Sigmoid colon (tissue), 7 donors: ENCODE results near the gene RIN1. TPM values are rescaled to one million over a fixed set of nuclear protein-coding genes. Genes with fewer than 3 reads are reported as not detected.
A peak's percentile ranks its signal among the peaks of the same experiment; 100 is the strongest.

ENCODE experiments used
- DNase-seq: peaks from one replicate; pipeline ENCODE4 v3.0.0-alpha.2; 2019
- H3K27ac ChIP-seq, 4 donors: fragments of 200-600 bp; sonication (generic); one replicate each; pipeline ENCODE4 v1.5.1; 2016 to 2019; ENCODE audit warnings: mild to moderate bottlenecking in 1 of 4
- H3K27me3 ChIP-seq, 3 donors: fragments of 200-600 bp; sonication (generic); one replicate each; pipeline ENCODE4 v1.5.1; 2019; ENCODE audit warnings: mild to moderate bottlenecking in 1 of 3
- H3K36me3 ChIP-seq, 4 donors: fragments of 200-600 bp; sonication (generic); one replicate each; pipeline ENCODE4 v1.5.1; 2016 to 2019
- H3K4me1 ChIP-seq, 4 donors: fragments of 200-600 bp; sonication (generic); one replicate each; pipeline ENCODE4 v1.5.1; 2017 to 2019
- H3K4me3 ChIP-seq, 4 donors: fragments of 200-600 bp; sonication (generic); one replicate each; pipeline ENCODE4 v1.5.1; 2017 to 2019; ENCODE audit warnings: mild to moderate bottlenecking in 2 of 4, moderate library complexity in 1 of 4
- H3K9me3 ChIP-seq, 4 donors: fragments of 200-600 bp in 3 of 4; sonication (generic) in 3 of 4; one replicate each; pipeline versions ENCODE4 v1.5.1 to v1.6.1; 2013 to 2019
- CTCF ChIP-seq, 4 experiments: fragments of 450-650 bp in 3 of 4; fragments of 200-600 bp in 1 of 4; IDR thresholded peaks; one replicate each; pipeline ENCODE4 v1.5.1; 2016 to 2019; ENCODE audit warnings: antibody characterized with exemption in 4 of 4, mild to moderate bottlenecking in 3 of 4, moderate library complexity in 2 of 4
- EP300 ChIP-seq, 4 donors: sonication (generic); formaldehyde crosslinking; IDR thresholded peaks; one replicate each; pipeline ENCODE4 v1.6.1; 2017; ENCODE audit warnings: antibody characterized with exemption in 4 of 4
- POLR2A ChIP-seq, 2 donors: fragments of 450-650 bp; IDR thresholded peaks; one replicate each; pipeline ENCODE4 v1.6.1; 2016; ENCODE audit warnings: antibody characterized with exemption in 2 of 2, mild to moderate bottlenecking in 2 of 2, moderate library complexity in 2 of 2
- POLR2AphosphoS5 ChIP-seq, 4 donors: sonication (generic); formaldehyde crosslinking; IDR thresholded peaks; one replicate each; pipeline ENCODE4 v1.6.1; 2017; ENCODE audit warnings: antibody characterized with exemption in 4 of 4
- WGBS, 2 donors: extraction: QIAGEN DNeasy Blood & Tissue Kit; methylation state at CpG; one replicate each; pipeline ENCODE4 v1.1.7; 2013; 5-methylcytosine and 5-hydroxymethylcytosine counted together
- intact Hi-C: fragments of 100-400 bp; cut with DNase I; formaldehyde crosslinking; loops from one replicate; pipeline ENCODE4 v1.15.1; 2023
- polyA plus RNA-seq, 3 donors: library from polyadenylated mRNA; stranded (reverse); fragments of 200-250 nt; gene quantifications; one replicate each; pipeline ENCODE4 v1.2.3, GENCODE V29; 2013
- total RNA-seq, 4 donors: library from RNA; depleted of rRNA; stranded (reverse); fragments of >200 nt; gene quantifications; one replicate each; pipeline ENCODE4 v1.1.0, GENCODE V29; 2016
- donor health status: healthy with polysubstance abuse.
- donor health status: Bipolar disorder and iron deficiency.
- donor health status: healthy.

Gene RIN1
- total and polyA plus RNA-seq, 7 donors = 0.68 to 10.2 (median 2.9) TPM

- Histone ChIP-seq H3K27ac (peak within 1 kb of the TSS; percentile 90 to 96 (median 94)), H3K36me3 (peaks cover 0 to 8% (median 0%) of the 10 kb centered on the region in 4 donors), H3K9me3 (no peaks in the 10 kb centered on the region), H3K27me3 (peaks cover 27 to 29% (median 29%) of the 10 kb centered on the region in 3 donors), H3K4me3 (peak within 1 kb of the TSS; percentile 74 to 80 (median 77)), H3K4me1 (peaks cover 0 to 41% (median 32%) of the 10 kb centered on the region in 4 donors)
- peak; percentile 94 to 98 (median 98) for TF ChIP-seq POLR2AphosphoS5 (IDR thresholded peaks at IDR 0.05)
- TF ChIP-seq CTCF (IDR thresholded peaks at IDR 0.05) = no peak
- TF ChIP-seq POLR2A (IDR thresholded peaks at IDR 0.05) = peak; percentile 74 to 81
- intact Hi-C loops = no loop called here
- 0 to 1% methylated on average over 87 of the region's 87 CpGs for WGBS, 2 donors
- DNase-seq = peak; percentile 100
These were observed 47.3 kb downstream of the RIN1 start, which contains the start of gene YIF1A for GRCh38 chr11:66288671-66289547. TSS of gene YIF1A (minus strand) at chr11:66289143. CDS start at chr11:66288985, 158 bp downstream.

- Histone ChIP-seq H3K27ac (peak overlapping the region; percentile 90 to 96 (median 94)), H3K36me3 (peaks cover 0 to 8% (median 0%) of the 10 kb centered on the region in 4 donors), H3K4me1 (peaks cover 0 to 43% (median 33%) of the 10 kb centered on the region in 4 donors), H3K4me3 (peak overlapping the region; percentile 74 to 80 (median 77)), H3K9me3 (no peaks in the 10 kb centered on the region), H3K27me3 (peaks cover 20 to 21% (median 20%) of the 10 kb centered on the region in 3 donors)
- WGBS, 2 donors = 49 to 53% methylated on average over 20 of the region's 20 CpGs
- intact Hi-C loops = no loop called here
- TF ChIP-seq EP300 (IDR thresholded peaks at IDR 0.05) (no peak), POLR2AphosphoS5 (IDR thresholded peaks at IDR 0.05) (no peak), CTCF (IDR thresholded peaks at IDR 0.05) (no peak), POLR2A (IDR thresholded peaks at IDR 0.05) (no peak)
- no peak for DNase-seq
These were observed 48.2 kb downstream of the RIN1 start for GRCh38 chr11:66287889-66288670.

- no peak for DNase-seq
- intact Hi-C loops = no loop called here
- Histone ChIP-seq H3K9me3 (no peaks in the 10 kb centered on the region), H3K4me3 (no peak overlapping the region), H3K36me3 (peaks cover 0 to 8% (median 0%) of the 10 kb centered on the region in 4 donors), H3K4me1 (peaks cover 0 to 48% (median 40%) of the 10 kb centered on the region in 4 donors), H3K27ac (no peak overlapping the region), H3K27me3 (peaks cover 13 to 14% (median 13%) of the 10 kb centered on the region in 3 donors)
- 77 to 84% methylated on average over 10 of the region's 10 CpGs for WGBS, 2 donors
- TF ChIP-seq POLR2A (IDR thresholded peaks at IDR 0.05) (no peak), EP300 (IDR thresholded peaks at IDR 0.05) (no peak), POLR2AphosphoS5 (IDR thresholded peaks at IDR 0.05) (no peak), CTCF (IDR thresholded peaks at IDR 0.05) (no peak)
These were observed 48.9 kb downstream of the RIN1 start for GRCh38 chr11:66287211-66287888.

- WGBS, 2 donors = 88 to 94% methylated on average over 5 of the region's 5 CpGs
- H3K4me3 ChIP-seq = no peak overlapping the region
- no peaks in the 10 kb centered on the region for H3K9me3 ChIP-seq
- TF ChIP-seq EP300 (IDR thresholded peaks at IDR 0.05) = no peak
- no peak for TF ChIP-seq CTCF (IDR thresholded peaks at IDR 0.05)
- TF ChIP-seq POLR2A (IDR thresholded peaks at IDR 0.05) = no peak
- no peak for TF ChIP-seq POLR2AphosphoS5 (IDR thresholded peaks at IDR 0.05)
- no peak overlapping the region for H3K27ac ChIP-seq
- no peak for DNase-seq
- H3K4me1 ChIP-seq = peaks cover 0 to 47% (median 39%) of the 10 kb centered on the region in 4 donors
- peaks cover 0 to 8% (median 0%) of the 10 kb centered on the region in 4 donors for H3K36me3 ChIP-seq
- intact Hi-C loops = no loop called here
- peaks cover 6 to 7% (median 7%) of the 10 kb centered on the region in 3 donors for H3K27me3 ChIP-seq
These were observed 49.5 kb downstream of the RIN1 start for GRCh38 chr11:66286699-66287098.
